Right forelimb (tissue), 1 donor: Measurements from ENCODE around the gene TSC2.
"Not testable (repeated sequence)": the region's sequence is repeated elsewhere in the genome, so short reads cannot be mapped to it uniquely, and the experiment has no call there.

Experiments used
- DNase-seq: peaks from one replicate; pipeline ENCODE4 v3.0.0-alpha.2; 2018

Gene TSC2

DNA sequence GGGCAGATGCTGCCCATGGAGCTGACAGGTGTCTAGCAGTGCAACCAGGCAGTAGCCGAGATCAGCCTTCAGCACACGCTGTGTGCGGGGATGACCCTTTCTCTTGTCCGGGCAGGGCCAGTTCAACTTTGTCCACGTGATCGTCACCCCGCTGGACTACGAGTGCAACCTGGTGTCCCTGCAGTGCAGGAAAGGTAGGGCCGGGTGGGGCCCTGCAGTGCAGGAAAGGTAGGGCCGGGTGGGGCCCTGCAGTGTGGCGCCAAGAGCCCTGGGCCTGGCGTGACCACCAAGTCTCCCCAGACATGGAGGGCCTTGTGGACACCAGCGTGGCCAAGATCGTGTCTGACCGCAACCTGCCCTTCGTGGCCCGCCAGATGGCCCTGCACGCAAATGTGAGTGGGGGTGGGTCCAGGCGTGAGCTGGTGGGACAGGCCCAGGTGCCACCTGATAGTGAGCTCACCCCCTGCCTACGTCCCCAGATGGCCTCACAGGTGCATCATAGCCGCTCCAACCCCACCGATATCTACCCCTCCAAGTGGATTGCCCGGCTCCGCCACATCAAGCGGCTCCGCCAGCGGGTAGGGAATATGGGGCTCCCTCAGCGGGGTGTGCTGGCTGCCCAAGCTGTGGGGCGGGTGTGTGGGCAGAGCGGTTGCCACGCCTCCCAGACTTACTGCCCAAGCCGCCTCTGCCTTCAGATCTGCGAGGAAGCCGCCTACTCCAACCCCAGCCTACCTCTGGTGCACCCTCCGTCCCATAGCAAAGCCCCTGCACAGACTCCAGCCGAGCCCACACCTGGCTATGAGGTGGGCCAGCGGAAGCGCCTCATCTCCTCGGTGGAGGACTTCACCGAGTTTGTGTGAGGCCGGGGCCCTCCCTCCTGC lies 40.2 kb downstream of the TSC2 start:
- no peak for DNase-seq

DNA sequence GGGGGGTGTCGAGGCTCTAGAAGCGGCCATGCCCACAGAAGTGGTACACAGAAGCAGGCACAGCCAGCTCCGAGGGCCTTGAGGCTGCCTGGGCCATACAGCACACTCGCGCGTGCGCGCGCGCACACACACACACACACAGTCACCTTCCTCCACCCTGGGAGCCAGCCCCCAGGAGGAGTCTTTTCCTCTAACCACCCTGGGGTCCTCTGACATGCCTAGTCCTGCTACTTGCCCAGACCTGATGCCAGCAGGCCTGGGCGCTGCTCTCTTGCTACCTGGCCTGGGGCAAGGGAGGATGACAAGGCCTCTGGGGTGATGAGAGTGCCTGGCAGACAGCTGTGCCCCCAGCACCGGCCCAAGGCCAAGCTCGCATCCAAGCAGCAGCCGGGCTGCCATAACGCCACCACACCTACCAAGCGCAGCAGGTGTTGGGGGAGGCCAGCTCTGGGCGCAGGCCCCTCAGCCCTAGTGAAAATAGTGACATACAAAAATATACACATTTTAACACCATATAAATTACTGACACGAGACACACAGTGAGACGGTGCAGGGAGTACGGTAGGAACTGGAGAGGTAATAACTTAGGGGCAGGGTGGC lies 41.1 kb downstream of the TSC2 start:
- no peak for DNase-seq

DNA sequence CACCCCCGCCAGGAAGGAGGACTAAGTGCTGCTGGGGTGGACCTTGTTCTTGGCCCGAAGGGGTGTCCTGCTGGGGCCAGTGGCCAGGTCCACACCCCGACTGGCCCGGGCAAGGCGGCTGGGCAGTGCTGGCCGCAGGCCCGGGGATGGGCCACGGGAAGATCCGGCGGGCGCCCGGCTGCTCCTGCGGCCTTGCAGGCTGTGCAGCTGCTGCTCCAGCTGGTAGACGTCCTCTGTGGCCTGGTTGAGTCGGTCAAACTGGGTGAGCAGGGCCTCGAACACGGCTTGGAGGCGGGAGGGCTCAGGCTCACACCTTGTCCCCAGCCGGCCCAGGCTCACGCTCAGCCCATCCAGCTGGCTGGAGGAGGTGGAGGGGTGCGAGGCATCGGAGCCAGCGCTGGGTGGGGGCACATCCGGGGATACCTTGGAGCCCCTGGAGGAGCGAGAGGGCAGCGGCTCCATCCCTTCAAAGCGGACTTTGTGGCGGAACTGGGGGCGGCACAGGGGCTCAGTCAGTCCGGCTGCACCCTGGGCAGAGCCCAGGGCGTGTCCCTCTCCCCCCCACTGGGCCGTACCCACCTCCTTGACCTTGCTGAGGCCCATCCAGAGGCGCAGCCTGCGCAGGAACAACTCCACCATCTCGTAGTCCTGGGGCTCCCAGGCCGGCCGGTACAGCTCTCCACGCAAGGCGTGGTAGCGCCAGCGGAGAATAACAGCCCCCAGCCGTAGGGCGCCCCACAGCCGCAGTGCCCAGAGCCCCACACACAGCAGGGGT lies 42.1 kb downstream of the TSC2 start:
- peak; percentile 55 for DNase-seq

DNA sequence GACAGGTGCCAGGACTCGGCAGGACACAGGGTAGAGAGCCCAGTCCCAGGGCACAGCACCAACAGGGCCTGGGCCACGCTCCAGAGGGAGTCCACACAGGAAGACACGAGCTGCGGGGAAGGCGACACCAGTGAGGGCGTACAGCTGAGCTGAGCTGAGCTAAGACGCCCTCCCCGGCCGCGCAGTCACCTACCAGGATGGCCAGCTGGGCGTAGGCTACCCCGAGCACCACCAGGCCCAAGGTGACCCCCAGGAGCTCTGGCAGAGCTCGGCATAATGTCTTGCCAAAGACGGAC lies 42.6 kb downstream of the TSC2 start:
- peak; percentile 63 for DNase-seq

DNA sequence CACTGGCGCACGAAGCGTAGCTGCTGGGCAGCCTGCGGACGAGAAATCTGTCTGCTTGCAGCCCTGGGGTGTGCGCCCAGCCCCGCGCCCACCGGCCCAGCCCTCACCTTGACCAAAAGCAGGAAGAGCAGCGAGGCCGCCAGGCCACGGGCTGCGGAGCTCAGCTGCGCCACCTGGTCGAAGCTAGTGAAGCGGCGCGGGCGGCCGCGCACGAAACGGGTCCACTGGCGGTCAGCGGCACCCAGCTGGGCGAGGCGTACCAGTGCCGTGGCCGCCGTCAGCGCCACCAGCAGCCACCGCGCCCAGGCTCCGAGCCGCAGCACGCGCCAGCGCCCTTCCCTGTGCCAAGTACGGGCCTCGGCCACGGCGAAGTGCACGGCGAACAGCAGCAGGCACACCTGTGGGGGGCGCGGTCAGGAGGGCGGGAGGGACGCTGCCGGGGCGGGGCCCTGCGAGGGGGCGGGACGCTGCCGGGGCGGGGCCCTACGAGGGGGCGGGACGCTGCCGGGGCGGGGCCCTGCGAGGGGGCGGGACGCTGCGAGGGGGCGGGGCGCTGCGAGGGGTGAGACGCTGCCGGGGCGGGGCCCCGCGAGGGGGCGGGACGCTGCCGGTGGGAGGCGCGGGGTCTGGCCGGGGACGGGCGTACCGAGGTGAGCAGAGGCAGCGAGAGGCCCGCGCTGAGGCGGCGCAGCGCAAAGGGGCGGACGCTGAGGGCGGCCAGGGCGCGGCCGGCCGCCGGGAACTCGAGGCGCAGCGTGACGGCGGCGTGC lies 43.2 kb downstream of the TSC2 start:
- DNase-seq = peak; percentile 92

DNA sequence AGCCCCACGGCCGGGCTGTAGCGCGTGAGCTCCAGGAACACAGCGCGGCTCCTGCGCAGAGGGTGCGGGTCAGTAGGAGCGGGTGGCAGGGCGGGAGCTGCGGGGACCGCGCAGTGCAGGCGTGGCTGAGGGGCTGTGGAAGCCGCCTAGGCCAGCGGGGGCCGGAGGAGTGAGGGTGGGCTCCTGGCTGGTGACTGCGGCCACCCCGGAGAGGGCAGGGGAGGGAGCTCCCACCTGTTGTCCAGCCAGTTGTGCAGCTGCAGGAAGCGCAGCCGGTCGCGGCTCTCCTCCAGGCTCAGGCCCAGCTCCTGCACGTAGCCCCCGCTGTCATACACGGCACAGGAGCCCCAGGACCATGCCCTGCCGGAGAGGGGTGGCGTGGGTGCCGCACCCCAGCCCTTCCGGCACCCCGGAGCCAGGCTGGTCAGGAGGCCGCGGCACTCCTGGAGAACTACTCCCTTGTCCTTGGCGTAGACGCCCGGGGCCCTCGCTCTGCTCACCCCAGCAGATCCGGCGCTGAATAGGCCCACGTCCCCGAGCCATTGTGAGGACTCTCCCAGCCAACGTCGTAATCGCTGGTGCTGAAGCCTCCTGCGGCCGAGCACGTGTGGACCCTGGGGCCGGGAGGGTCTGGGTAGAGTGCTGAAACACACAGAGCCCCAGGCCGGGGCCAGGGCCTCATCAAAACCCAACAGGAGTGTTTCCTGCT lies 43.9 kb downstream of the TSC2 start:
- peak; percentile 50 for DNase-seq

DNA sequence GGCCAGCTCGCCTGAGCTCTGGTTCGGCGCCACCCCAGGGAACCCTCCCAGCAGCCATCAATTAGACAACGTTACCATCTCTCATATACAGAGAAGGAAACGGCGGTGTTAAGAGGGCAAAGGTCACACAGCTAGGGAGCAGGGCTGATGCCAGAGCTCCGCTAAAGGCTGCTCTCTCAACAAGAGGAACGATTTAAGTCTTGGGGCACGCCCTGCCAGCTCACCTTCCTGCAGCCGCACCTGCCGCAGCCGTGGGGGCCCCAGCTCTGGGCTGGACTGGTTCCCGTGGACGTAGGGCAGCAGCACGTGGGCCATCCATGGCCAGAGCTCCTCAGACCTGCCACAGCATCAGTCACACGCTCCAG lies 44.5 kb downstream of the TSC2 start:
- no peak for DNase-seq

DNA sequence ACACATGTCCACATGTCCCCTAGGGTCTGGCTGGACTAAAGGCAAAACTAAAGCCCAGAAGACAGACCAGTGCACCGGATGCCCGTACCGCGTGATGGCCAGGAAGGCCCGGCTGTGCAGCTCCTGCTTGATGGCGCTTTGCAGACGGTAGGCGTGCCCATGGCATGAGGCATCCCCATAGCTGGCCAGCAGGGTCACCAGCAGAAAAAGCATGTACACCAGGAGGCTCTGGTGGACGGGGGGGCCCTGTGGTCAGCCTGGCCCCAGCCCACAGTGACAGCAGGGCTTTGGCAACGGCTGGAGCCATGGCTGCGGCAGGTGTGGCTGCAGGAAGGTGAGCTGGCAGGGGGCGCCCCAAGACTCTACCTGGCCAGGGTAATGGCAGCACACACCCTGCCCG lies 45.1 kb downstream of the TSC2 start:
- DNase-seq = no peak

DNA sequence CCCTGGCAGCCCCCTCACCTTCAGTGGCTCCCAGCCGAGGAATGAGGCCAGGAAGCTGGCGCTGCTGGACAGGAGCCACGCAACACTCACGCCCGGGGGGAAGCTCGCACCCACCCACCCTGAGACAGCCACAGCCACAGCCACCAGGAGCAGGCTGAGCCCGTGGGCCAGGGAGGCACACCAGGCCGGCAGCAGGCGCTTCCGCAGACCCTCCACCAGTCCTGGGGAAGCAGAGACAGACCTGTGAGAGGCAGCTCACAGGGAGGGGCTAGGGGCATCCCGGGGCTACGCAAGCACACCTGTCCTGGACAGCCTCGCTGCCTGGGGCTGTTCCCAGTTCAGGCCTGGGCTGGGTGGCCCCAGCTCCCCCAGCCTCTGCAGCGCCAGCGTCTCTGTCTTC lies 46.0 kb downstream of the TSC2 start:
- no peak for DNase-seq

DNA sequence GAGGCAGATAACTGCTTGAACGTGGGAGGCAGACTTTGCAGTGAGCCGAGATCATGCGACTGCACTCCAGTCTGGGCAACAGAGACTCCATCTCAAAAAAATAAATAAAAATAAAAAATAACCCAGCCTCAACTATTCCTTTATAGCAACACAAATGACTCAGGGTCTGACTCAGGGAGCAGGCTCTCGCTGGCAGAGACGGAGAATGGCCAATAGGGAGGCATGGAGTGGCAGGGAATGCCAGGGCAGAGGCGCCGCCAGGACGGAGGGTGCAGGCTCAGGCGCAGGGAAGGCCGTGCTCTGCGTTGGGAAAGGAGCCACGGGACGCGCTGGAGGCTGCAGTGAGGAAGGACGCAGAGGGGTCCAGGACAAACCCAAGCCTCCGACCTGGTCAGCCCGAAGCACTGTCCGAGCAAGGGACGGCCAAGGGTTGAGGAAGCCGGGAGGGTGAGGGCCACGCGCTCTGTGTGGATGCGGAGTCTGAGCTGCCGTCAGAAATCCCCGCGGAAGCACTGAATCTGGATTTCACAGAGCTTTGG lies 47.6 kb downstream of the TSC2 start:
- DNase-seq = peak; percentile 35

DNA sequence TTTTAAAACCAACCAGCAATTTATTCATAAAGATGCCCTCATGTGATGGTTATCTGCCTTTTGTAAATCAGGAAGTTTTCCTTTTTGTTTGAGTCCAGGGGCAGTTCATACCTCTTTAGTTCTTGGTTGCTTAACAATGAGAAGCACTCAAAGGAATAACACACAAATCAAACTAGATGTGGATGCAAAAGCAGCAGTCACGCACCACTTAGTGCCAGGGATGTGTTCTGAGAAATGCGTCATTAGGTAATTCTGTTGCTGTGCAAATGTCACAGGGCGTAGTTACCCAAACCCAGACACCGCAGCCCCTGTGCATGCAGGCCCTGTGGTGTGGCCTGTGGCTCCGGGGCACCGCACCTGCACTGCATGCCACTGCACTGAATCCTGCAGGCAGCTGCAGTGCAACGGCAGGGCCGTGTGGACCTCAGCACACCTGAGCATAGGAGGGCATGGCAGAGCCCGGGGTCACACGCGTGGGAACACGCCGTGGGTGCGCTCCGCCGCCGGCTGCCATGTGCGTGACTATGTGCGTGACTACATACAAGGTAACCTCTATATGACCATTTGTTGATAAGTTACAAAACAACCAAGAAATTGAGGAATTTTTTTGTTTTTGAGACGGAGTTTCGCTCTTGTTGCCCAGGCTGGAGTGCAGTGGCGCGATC lies 48.3 kb downstream of the TSC2 start:
- DNase-seq = peak; percentile 37

DNA sequence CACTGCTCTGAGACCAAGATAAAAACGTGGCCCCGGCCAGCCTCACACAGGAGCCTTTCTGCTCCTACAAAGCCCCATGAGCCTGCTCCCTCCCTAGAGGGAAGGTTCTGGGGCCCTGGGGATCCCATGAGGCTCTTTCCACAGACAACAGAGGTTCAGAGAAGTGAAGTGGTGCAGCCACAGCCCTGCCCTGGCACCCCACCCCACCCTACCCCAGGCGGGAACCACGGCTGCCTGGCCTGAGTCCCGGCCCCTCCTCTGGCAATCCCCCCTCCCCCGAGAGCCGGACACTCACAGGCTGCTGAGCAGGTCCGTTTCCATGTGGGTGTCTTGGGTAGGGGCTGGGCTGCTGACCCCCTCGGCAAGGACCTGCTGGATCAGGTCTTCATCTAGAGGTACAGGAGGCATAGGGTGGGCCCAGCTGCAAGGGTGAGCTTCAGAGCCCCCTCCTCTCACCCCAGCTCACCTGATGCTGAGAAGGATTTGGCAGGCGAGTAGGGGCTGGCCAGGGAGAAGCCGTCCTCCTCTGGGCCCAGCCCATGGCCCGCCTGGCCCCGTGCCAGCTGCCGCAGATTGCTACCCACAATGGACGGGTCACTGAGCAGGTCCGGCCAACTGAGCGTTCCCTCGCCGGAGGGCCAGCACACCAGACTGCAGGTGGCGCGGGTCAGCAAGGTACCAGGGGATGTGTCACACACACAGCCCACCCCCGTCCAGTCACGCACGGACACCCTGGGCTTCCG lies 49.2 kb downstream of the TSC2 start:
- peak; percentile 38 for DNase-seq

DNA sequence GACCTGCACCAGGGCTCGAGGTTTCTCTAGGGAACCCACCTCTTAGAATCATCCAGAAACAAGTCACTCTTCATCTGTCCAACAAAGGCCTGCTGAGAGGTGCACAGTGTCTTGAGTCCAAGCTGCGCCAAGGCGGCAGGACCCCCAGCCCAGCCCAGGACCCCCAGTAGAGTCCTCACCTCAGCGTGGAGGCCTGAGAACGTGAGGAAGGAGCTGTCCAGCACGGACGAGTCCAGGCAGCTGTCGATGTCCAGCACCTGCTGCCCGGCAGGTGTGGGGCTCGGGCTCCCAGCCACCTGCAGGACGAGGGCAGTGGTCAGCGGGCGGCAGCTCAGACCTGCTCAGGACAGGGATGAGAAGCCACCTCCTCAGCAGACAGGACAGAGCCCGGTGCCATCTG lies 49.9 kb downstream of the TSC2 start:
- DNase-seq = not testable (repeated sequence)

DNA sequence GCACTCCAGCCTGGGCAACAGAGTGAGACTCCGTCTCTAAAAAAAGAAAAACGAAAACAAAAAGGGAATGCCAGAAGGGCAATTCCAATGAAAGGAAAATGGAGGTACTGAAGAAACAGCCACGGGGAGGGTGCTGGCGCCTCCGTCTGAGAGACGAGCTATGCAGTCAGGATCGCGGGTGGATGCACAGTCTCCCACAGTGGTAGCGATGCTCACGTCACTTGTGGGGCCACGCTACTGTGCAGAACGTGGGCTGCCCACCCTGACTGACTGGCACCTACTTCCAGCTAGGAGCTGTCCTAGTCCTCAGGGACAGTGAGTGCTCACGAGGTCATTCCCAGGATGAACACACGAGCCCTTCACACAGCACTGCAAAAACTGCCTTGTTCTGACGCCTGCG lies 53.8 kb downstream of the TSC2 start:
- DNase-seq = not testable (repeated sequence)

DNA sequence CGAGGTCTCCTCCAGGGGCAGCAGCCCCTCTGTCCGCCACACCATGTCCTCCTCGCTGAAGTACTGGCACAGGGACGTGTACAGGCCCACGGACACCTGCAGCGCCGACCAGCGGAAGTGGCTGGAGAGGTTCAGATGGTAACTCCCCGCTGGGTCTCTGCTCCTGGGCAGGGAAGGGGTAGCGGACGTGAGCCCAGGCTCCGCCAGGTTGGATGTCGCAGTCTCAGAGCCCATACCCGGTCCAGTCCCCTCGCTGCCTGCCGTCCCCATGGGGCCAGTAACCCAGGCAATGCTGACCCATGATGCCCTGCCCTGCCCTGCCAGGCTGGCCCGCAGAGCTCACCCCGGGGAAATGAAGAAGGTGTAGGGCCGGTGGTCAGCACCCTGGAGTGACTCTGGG lies 54.7 kb downstream of the TSC2 start:
- no peak for DNase-seq

DNA sequence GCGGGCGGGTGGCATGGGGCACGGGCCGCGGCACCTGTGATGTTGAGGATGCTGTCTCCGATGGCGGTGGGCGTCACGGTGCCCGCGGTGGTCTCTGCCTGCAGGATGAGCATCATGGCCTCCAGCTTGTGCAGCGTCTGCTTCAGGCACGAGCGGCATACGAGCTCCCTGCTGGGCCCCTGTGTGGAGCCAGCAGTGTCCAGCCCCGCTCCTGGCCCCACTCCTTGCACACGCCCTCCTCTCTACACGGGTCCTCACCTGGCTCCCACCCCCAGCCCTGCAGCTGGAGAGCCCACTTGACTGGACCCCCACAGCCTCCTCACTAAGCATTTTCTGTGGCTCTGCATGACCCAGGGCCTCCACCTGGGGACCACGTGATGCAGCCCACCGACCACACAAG lies 56.7 kb downstream of the TSC2 start:
- DNase-seq = not testable (repeated sequence)

DNA sequence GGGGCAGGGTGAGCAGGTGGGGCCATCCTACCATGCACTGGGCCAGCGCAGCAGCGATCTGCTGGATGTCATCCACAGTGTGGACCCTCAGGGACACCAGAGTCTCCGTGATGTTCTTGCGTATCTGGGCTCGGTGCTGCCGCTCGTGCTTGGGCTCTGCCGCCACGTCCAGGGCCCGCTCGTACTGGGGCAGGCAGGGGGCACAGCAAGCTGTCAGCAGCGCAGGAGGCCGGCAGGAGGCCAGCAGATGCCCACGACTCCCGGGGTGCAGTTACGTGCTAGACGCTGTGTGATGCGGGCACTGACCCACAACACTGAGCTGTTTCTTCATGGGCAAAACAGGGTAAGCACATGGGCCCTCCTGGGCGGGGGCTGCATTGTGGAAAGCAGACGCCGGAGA lies 57.5 kb downstream of the TSC2 start:
- DNase-seq = not testable (repeated sequence)

DNA sequence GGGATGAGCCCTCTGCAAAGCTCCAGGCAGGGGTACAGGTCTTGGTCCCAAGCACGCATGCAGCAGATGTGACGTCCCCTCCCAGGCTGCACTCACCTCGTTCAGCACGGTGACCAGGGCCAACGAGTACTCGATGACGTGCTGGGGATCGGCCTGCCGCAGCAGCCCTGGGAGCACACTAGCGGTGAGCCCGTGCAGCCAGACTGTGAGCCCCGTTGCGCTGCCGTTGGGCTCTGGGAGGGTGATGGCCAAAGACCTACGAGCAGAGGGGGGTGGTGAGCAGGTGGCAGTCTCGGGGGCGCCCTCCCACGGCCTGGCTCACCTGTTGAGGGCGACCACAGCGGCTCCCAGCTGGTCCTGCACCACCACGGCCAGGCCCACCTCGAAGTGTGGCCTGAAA lies 58.0 kb downstream of the TSC2 start:
- not testable (repeated sequence) for DNase-seq

DNA sequence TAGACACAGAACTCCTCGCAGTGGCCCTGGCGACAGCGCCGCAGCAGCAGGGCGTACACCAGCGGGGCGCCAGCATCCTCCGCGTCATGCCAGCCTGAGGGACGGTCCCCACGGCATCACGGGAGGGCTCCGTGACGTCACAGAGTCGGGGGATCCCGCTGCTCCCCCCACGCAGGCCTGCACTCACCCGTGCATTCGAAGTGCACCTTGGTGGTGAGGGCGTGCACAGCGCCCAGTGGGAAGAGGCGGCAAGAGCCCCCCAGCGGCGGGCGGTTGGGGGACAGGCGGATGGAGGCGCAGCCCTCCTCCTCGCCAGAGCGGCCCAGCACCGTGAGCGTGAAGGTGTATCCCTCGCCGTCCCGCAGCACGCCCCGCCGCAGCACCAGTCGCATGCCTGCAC lies 58.4 kb downstream of the TSC2 start:
- not testable (repeated sequence) for DNase-seq

DNA sequence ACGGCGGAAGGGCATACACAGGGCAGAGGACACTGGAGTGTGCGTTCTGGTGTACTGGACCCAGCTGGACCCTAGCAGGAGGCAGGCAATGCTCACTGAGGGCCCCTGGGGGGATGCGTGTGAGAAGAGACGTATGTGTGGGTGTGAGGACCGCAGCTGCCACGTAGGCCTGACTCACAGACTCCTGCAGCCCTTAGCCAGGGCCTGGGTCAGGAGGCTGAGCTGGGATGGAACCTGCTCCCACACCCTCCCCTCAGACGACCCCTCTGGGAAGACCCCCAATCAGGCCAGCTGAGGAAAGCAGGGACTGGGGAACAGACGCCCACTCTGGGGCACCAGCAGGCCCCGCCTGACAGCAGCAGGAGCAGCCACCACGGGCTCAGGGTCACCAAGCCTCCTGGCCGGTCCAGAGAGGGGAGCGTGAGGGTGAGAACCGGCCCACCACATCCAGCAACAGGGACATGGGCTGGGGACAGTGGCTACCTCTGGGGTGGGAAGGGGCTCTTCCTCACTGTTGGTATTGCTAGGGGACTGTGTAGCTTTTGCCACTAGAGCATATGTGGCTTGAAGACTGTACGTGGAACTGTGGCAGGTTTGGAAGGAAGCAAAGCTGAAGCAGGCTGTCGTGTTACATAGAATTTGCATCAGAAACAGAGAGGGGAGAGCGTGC lies 59.5 kb downstream of the TSC2 start:
- not testable (repeated sequence) for DNase-seq
